HepG2 (cell line): ENCODE measurements around the gene GHR. TPM values are rescaled to one million over a fixed set of nuclear protein-coding genes. Genes with fewer than 3 reads are reported as not detected.

ENCODE experiments used
- ATAC-seq: fragments of 200-7000 bp; cut with Tn5 transposase; 3 replicates; pipeline ENCODE4 v1.9.1; 2020; ENCODE audit warnings: mild to moderate bottlenecking, moderate library complexity
- BruUV-seq: library from RNA; stranded (reverse); fragments of 400-500 nt; replicated peaks from 2 replicates; lab custom pipeline; 2021; lab: Mats Ljungman, UMichigan
- CTCF ChIA-PET: fragments of 300-600 bp; formaldehyde crosslinking; extraction: SDS; loops from one replicate; lab custom pipeline; 2021; ENCODE audit warnings: low total read pairs, inconsistent platforms, low intra/inter-chr PET ratio; lab: Yijun Ruan, JAX
- POLR2A ChIA-PET: fragments of 350-600 bp; sonication (Branson Sonifier 250); formaldehyde crosslinking; loops from one replicate; lab custom pipeline; 2020; ENCODE audit warnings: antibody characterized with exemption, inconsistent platforms; lab: Yijun Ruan, JAX
- DNase-seq: peaks from one replicate; pipeline ENCODE4 v3.0.0-alpha.2; 2015; ENCODE audit warnings: low spot score
- FAIRE-seq: peaks from 3 replicates; lab custom pipeline; 2011; peaks lifted over from hg19 to GRCh38; lab: Jason Lieb, UNC
- H2AFZ ChIP-seq: one replicate; pipeline ENCODE4 v1.6.1; 2011; ENCODE audit warnings: low read length, inconsistent platforms
- H3K27ac ChIP-seq: fragments of 300-600 bp; 3 replicates; pipeline ENCODE4 v1.8.0; 2011; ENCODE audit warnings: mixed run types, mild to moderate bottlenecking, mixed read lengths, low read length, inconsistent platforms; ENCODE audit not compliant: insufficient read depth; ENCODE audit errors: extremely low read length
- H3K27me3 ChIP-seq, 2 experiments: fragments of 200-600 bp in 1 of 2; 2 replicates in 1 of 2; 3 replicates in 1 of 2; pipeline versions ENCODE4 v1.6.0 to v1.8.0; 2011; ENCODE audit warnings: low read length in 2 of 2, mild to moderate bottlenecking in 2 of 2, moderate library complexity in 2 of 2, inconsistent platforms in 1 of 2; ENCODE audit not compliant: insufficient read depth in 2 of 2, control insufficient read depth in 1 of 2
- H3K36me3 ChIP-seq, 2 experiments: fragments of 200-600 bp in 1 of 2; replicated peaks in 1 of 2; 2 replicates in 1 of 2; 3 replicates in 1 of 2; pipeline versions ENCODE4 v1.5.1 to v1.8.0; 2011; ENCODE audit warnings: low read length in 2 of 2, inconsistent platforms in 1 of 2; ENCODE audit not compliant: insufficient read depth in 2 of 2, control insufficient read depth in 1 of 2
- H3K4me1 ChIP-seq: 2 replicates; pipeline ENCODE4 v1.5.1; 2012; ENCODE audit warnings: low read length, inconsistent platforms; ENCODE audit not compliant: insufficient read depth
- H3K4me2 ChIP-seq: 2 replicates; pipeline ENCODE4 v1.6.0; 2011; ENCODE audit warnings: low read depth, low read length, inconsistent platforms
- H3K4me3 ChIP-seq, 3 experiments: fragments of 200-600 bp in 1 of 3; sonication (generic), shearing (Covaris generic) in 1 of 3; replicated peaks in 1 of 3; 2 replicates each; pipeline ENCODE4 v1.5.1; 2011 to 2016; ENCODE audit warnings: low read length in 3 of 3, inconsistent platforms in 2 of 3, low read depth in 2 of 3, mild to moderate bottlenecking in 2 of 3, control low read depth in 1 of 3, mixed read lengths in 1 of 3; ENCODE audit not compliant: insufficient read depth in 1 of 3
- H3K79me2 ChIP-seq: one replicate; pipeline ENCODE4 v1.6.1; 2011; ENCODE audit warnings: low read length, inconsistent platforms; ENCODE audit not compliant: insufficient read depth
- H3K9ac ChIP-seq: 2 replicates; pipeline ENCODE4 v1.6.0; 2011; ENCODE audit warnings: mild to moderate bottlenecking, low read depth, low read length, inconsistent platforms; ENCODE audit not compliant: insufficient read depth
- H3K9me3 ChIP-seq: 2 replicates; pipeline ENCODE4 v1.5.1; 2012; ENCODE audit warnings: mild to moderate bottlenecking, low read length
- H4K20me1 ChIP-seq: 2 replicates; pipeline ENCODE4 v1.6.0; 2011; ENCODE audit warnings: inconsistent platforms, mild to moderate bottlenecking, low read length, moderate library complexity; ENCODE audit not compliant: insufficient read depth
- ARHGAP35 ChIP-seq: sonication (generic); formaldehyde crosslinking; IDR thresholded peaks from 2 replicates; pipeline ENCODE4 v1.9.0; 2022; ENCODE audit warnings: mild to moderate bottlenecking, inconsistent platforms, moderate library complexity, missing genetic modification reagents, borderline replicate concordance
- CREM ChIP-seq, 2 experiments: sonication (generic) in 1 of 2; formaldehyde crosslinking in 1 of 2; IDR thresholded peaks; 2 replicates each; pipeline versions ENCODE4 v1.4.0 to v1.6.1; 2016 to 2020; ENCODE audit warnings: antibody characterized with exemption in 1 of 2, mild to moderate bottlenecking in 1 of 2, missing genetic modification reagents in 1 of 2
- FOXM1 ChIP-seq: sonication (generic); formaldehyde crosslinking; IDR thresholded peaks from 2 replicates; pipeline ENCODE4 v1.5.0; 2020; ENCODE audit warnings: missing genetic modification reagents
- HNRNPL ChIP-seq: fragments of 200-400 bp; formaldehyde crosslinking; IDR thresholded peaks from 2 replicates; pipeline ENCODE4 v1.6.1; 2017; ENCODE audit warnings: mild to moderate bottlenecking, low read depth, low read length
- MED13 ChIP-seq: sonication (generic); formaldehyde crosslinking; IDR thresholded peaks from 2 replicates; pipeline ENCODE4 v1.5.0; 2020; ENCODE audit warnings: missing genetic modification reagents
- MED8 ChIP-seq: sonication (generic); formaldehyde crosslinking; IDR thresholded peaks from 2 replicates; pipeline ENCODE4 v1.8.1; 2023; ENCODE audit warnings: mild to moderate bottlenecking, missing genetic modification reagents; ENCODE audit not compliant: insufficient replicate concordance
- MYC ChIP-seq: sonication (generic); formaldehyde crosslinking; IDR thresholded peaks from 2 replicates; pipeline ENCODE4 v1.9.0; 2021; ENCODE audit warnings: missing genetic modification reagents, borderline replicate concordance
- ZBTB26 ChIP-seq: IDR thresholded peaks from 2 replicates; pipeline ENCODE4 v1.6.1; 2016; ENCODE audit warnings: missing compliant biosample characterization, missing genetic modification reagents, borderline replicate concordance
- ZNF569 ChIP-seq: sonication (generic); formaldehyde crosslinking; IDR thresholded peaks from 2 replicates; pipeline ENCODE4 v1.5.0; 2020; ENCODE audit warnings: mild to moderate bottlenecking, missing genetic modification reagents, moderate library complexity, borderline replicate concordance
- ZNF577 ChIP-seq: sonication (generic); formaldehyde crosslinking; IDR thresholded peaks from 2 replicates; pipeline ENCODE4 v1.4.0; 2020; ENCODE audit warnings: mild to moderate bottlenecking, low read depth, missing genetic modification reagents, borderline replicate concordance
- ZNF749 ChIP-seq: sonication (generic); formaldehyde crosslinking; IDR thresholded peaks from 2 replicates; pipeline ENCODE4 v1.8.0; 2022; ENCODE audit warnings: mild to moderate bottlenecking, missing genetic modification reagents, moderate library complexity, borderline replicate concordance
- WGBS: methylation state at CpG from one replicate; pipeline ENCODE4 v1.1.6; 2017; ENCODE audit warnings: low lambda C conversion rate; 5-methylcytosine and 5-hydroxymethylcytosine counted together
- in situ Hi-C: cut with HindIII; loops from 2 replicates; pipeline ENCODE4 v1.10.0; 2017; ENCODE audit warnings: low pct_unique_long_range_greater_than_20kb; ENCODE audit not compliant: extremely low pct_ligation_motif_present
- intact Hi-C: fragments of 100-400 bp; cut with micrococcal nuclease; formaldehyde crosslinking; loops from one replicate; pipeline ENCODE4 v1.10.0; 2022; ENCODE audit not compliant: unreplicated experiment
- polyA plus RNA-seq, 8 experiments: library from polyadenylated mRNA; depleted of rRNA in 3 of 8; stranded (reverse) in 7 of 8; unstranded in 1 of 8; fragments of >200 nt; fragmentation: Illumina TruSeq in 4 of 8; extraction: Trizol in 4 of 8; gene quantifications; 2 replicates each; pipeline versions ENCODE4 v1.2.1 to v1.2.3, GENCODE V29; 2011 to 2016; ENCODE audit warnings: low read depth in 4 of 8, missing spikeins in 1 of 8, mixed read lengths in 1 of 8; ENCODE audit not compliant: insufficient read depth in 1 of 8
- total RNA-seq, 5 experiments: library from RNA; depleted of rRNA; stranded (reverse); fragments of >200 nt; fragmentation: Illumina TruSeq; extraction: Trizol; gene quantifications; 2 replicates each; pipeline ENCODE4 v1.2.3, GENCODE V29; 2016; ENCODE audit warnings: low read depth in 1 of 5
- TF ChIP-seq, protein P1 (sequence below): sonication (generic); formaldehyde crosslinking; IDR thresholded peaks from 2 replicates; pipeline ENCODE4 v1.4.0; 2020; ENCODE audit warnings: missing genetic modification reagents

Gene GHR
- total and polyA plus RNA-seq, 2 of the 13 experiments (the other 11 are each of a cell fraction or from before 2014, with no cell fraction given): 0.07 TPM; not detected in 1

GRCh38 chr5:42518595-42519221 is 95.5 kb downstream of the GHR start:
- Histone ChIP-seq H3K36me3 (no peaks in the 10 kb centered on the region), H3K79me2 (no peaks in the 10 kb centered on the region), H4K20me1 (no peaks in the 10 kb centered on the region), H3K27ac (no peak overlapping the region), H3K4me1 (peaks cover 32% of the 10 kb centered on the region), H3K27me3 (no peaks in the 10 kb centered on the region)
- BruUV-seq: no TSS peak
- CTCF ChIA-PET: no interaction called here
- DNase-seq (no peak), ATAC-seq (no peak)
- in situ Hi-C loops: no loop called here
- no peak for TF ChIP-seq FOXM1 (CRISPR knock-in tag)
- TF ChIP-seq ZNF569 (CRISPR knock-in tag): no peak
- TF ChIP-seq ZBTB26 (CRISPR knock-in tag): no peak
- no peak for TF ChIP-seq HNRNPL
- TF ChIP-seq ZNF749 (CRISPR knock-in tag): no peak
- no peak for TF ChIP-seq CREM (IDR thresholded peaks at IDR 0.05)
- TF ChIP-seq CREM (CRISPR knock-in tag; IDR thresholded peaks at IDR 0.05): no peak
- TF ChIP-seq, protein P1, sequence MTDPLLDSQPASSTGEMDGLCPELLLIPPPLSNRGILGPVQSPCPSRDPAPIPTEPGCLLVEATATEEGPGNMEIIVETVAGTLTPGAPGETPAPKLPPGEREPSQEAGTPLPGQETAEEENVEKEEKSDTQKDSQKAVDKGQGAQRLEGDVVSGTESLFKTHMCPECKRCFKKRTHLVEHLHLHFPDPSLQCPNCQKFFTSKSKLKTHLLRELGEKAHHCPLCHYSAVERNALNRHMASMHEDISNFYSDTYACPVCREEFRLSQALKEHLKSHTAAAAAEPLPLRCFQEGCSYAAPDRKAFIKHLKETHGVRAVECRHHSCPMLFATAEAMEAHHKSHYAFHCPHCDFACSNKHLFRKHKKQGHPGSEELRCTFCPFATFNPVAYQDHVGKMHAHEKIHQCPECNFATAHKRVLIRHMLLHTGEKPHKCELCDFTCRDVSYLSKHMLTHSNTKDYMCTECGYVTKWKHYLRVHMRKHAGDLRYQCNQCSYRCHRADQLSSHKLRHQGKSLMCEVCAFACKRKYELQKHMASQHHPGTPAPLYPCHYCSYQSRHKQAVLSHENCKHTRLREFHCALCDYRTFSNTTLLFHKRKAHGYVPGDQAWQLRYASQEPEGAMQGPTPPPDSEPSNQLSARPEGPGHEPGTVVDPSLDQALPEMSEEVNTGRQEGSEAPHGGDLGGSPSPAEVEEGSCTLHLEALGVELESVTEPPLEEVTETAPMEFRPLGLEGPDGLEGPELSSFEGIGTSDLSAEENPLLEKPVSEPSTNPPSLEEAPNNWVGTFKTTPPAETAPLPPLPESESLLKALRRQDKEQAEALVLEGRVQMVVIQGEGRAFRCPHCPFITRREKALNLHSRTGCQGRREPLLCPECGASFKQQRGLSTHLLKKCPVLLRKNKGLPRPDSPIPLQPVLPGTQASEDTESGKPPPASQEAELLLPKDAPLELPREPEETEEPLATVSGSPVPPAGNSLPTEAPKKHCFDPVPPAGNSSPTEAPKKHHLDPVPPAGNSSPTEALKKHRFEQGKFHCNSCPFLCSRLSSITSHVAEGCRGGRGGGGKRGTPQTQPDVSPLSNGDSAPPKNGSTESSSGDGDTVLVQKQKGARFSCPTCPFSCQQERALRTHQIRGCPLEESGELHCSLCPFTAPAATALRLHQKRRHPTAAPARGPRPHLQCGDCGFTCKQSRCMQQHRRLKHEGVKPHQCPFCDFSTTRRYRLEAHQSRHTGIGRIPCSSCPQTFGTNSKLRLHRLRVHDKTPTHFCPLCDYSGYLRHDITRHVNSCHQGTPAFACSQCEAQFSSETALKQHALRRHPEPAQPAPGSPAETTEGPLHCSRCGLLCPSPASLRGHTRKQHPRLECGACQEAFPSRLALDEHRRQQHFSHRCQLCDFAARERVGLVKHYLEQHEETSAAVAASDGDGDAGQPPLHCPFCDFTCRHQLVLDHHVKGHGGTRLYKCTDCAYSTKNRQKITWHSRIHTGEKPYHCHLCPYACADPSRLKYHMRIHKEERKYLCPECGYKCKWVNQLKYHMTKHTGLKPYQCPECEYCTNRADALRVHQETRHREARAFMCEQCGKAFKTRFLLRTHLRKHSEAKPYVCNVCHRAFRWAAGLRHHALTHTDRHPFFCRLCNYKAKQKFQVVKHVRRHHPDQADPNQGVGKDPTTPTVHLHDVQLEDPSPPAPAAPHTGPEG (CRISPR knock-in tag): no peak
- no peak for TF ChIP-seq MED13 (CRISPR knock-in tag)
- no peak for TF ChIP-seq ZNF577
- no peak for TF ChIP-seq ARHGAP35 (CRISPR knock-in tag)
- no peak for TF ChIP-seq MYC
- no peak for TF ChIP-seq MED8 (CRISPR knock-in tag)
- TF ChIP-seq, all 625 proteins: peak for 0
- Histone ChIP-seq H2AFZ (no peak overlapping the region), H3K9me3 (no peaks in the 10 kb centered on the region), H3K4me3 (no peak overlapping the region), H3K9ac (no peak overlapping the region), H3K4me2 (no peak overlapping the region)
- POLR2A ChIA-PET: no interaction called here
- no peak for FAIRE-seq
- WGBS: 57% methylated on average over 8 of the region's 8 CpGs
- intact Hi-C loops: loop anchor here (10.0 kb wide), 2 partner anchors 246 to 366 kb away; no protein-coding TSS in a partner anchor
